K562 (cell line): ENCODE data around the gene PRKAG2. TPM values are rescaled to one million over a fixed set of nuclear protein-coding genes. Genes with fewer than 3 reads are reported as not detected.

ENCODE experiments used
- CREB1 ChIP-seq, 2 experiments: sonication (generic) in 1 of 2; formaldehyde crosslinking in 1 of 2; IDR thresholded peaks; 2 replicates each; pipeline versions ENCODE4 v1.6.1 to v1.8.0; 2012 to 2022; ENCODE audit warnings: inconsistent platforms in 1 of 2, mild to moderate bottlenecking in 1 of 2, missing genetic modification reagents in 1 of 2, moderate library complexity in 1 of 2
- CTBP1 ChIP-seq: fragments of 450-650 bp; IDR thresholded peaks from 2 replicates; pipeline ENCODE4 v1.6.1; 2016; ENCODE audit warnings: borderline replicate concordance
- ESRRB ChIP-seq: fragments of 250-450 bp; sonication (Bioruptor Pico); IDR thresholded peaks from 2 replicates; pipeline ENCODE4 v1.5.0; 2020; ENCODE audit warnings: mild to moderate bottlenecking, moderate library complexity, borderline replicate concordance
- FOSL1 ChIP-seq: fragments of 200-800 bp; sonication (Bioruptor generic); conservative IDR thresholded peaks from 2 replicates; pipeline ENCODE4 v1.6.1; 2016; ENCODE audit warnings: missing genetic modification characterization, missing compliant biosample characterization
- NFXL1 ChIP-seq: fragments of 450-650 bp; formaldehyde crosslinking; IDR thresholded peaks from 2 replicates; pipeline ENCODE4 v1.4.0; 2021; ENCODE audit warnings: mild to moderate bottlenecking
- NR2C1 ChIP-seq, 2 experiments: fragments of 450-650 bp; IDR thresholded peaks; 2 replicates each; pipeline ENCODE4 v1.6.1; 2017; ENCODE audit warnings: mild to moderate bottlenecking in 2 of 2, antibody characterized with exemption in 1 of 2, inconsistent platforms in 1 of 2, missing compliant biosample characterization in 1 of 2, missing genetic modification characterization in 1 of 2
- NR2F6 ChIP-seq: fragments of 450-650 bp; formaldehyde crosslinking; IDR thresholded peaks from 2 replicates; pipeline ENCODE4 v1.4.0; 2020; ENCODE audit warnings: mild to moderate bottlenecking
- VEZF1 ChIP-seq: fragments of 200-800 bp; sonication (Bioruptor generic); IDR thresholded peaks from 2 replicates; pipeline ENCODE4 v1.6.1; 2017; ENCODE audit warnings: missing genetic modification characterization, missing compliant biosample characterization
- ZNF12 ChIP-seq: sonication (generic); formaldehyde crosslinking; IDR thresholded peaks from 2 replicates; pipeline ENCODE4 v1.4.0; 2020; ENCODE audit warnings: mild to moderate bottlenecking, missing genetic modification reagents
- ZNF140 ChIP-seq: fragments of 250-450 bp; sonication (Bioruptor Pico); IDR thresholded peaks from 2 replicates; pipeline ENCODE4 v1.8.0; 2021; ENCODE audit warnings: moderate library complexity, mild to moderate bottlenecking, inconsistent platforms
- ZNF395 ChIP-seq: fragments of 200-800 bp; sonication (Bioruptor generic); IDR thresholded peaks from 2 replicates; pipeline ENCODE4 v1.6.1; 2017; ENCODE audit warnings: missing genetic modification characterization, missing compliant biosample characterization
- polyA plus RNA-seq, 8 experiments: library from polyadenylated mRNA; depleted of rRNA in 4 of 8; stranded (reverse) in 5 of 8; unstranded in 3 of 8; fragments of >200 nt; fragmentation: Nextera tagmentation in 2 of 8; fragmentation: Illumina TruSeq in 1 of 8; extraction: Ambion mirVana in 2 of 8; extraction: Trizol in 1 of 8; gene quantifications; 2 replicates each; pipeline versions ENCODE4 v1.2.1 to v1.2.3, GENCODE V29; 2011 to 2014; ENCODE audit warnings: inconsistent platforms in 1 of 8, missing spikeins in 1 of 8
- total RNA-seq, 7 experiments: library from RNA; depleted of rRNA in 6 of 7; stranded (reverse); fragments of >200 nt in 6 of 7; fragmentation: Illumina TruSeq in 2 of 7; extraction: Trizol in 2 of 7; gene quantifications; 2 replicates each; pipeline versions ENCODE4 v1.2.1 to v1.2.3, GENCODE V29; 2011 to 2021; ENCODE audit warnings: low replicate concordance in 1 of 7
- TF ChIP-seq, protein P1 (sequence below), 3 experiments: IDR thresholded peaks in 2 of 3; conservative IDR thresholded peaks in 1 of 3; 2 replicates each; pipeline ENCODE4 v1.5.1; 2011 to 2012; ENCODE audit warnings: low read length in 3 of 3, mild to moderate bottlenecking in 3 of 3, control low read depth in 2 of 3, improper control_type of control experiment in 1 of 3, inconsistent platforms in 1 of 3, low read depth in 1 of 3, mixed read lengths in 1 of 3, moderate library complexity in 1 of 3; ENCODE audit not compliant: insufficient read depth in 2 of 3
- TF ChIP-seq, protein P2 (sequence below): IDR thresholded peaks from 2 replicates; pipeline ENCODE4 v1.6.1; 2011; ENCODE audit not compliant: insufficient read length; ENCODE audit errors: extremely low read depth

The PRKAG2 gene
- total and polyA plus RNA-seq, 9 of the 15 experiments (the other 6 are each of a cell fraction or from before 2014, with no cell fraction given) = 0.99 to 5.6 (median 3.3) TPM

- TF ChIP-seq, protein P1, sequence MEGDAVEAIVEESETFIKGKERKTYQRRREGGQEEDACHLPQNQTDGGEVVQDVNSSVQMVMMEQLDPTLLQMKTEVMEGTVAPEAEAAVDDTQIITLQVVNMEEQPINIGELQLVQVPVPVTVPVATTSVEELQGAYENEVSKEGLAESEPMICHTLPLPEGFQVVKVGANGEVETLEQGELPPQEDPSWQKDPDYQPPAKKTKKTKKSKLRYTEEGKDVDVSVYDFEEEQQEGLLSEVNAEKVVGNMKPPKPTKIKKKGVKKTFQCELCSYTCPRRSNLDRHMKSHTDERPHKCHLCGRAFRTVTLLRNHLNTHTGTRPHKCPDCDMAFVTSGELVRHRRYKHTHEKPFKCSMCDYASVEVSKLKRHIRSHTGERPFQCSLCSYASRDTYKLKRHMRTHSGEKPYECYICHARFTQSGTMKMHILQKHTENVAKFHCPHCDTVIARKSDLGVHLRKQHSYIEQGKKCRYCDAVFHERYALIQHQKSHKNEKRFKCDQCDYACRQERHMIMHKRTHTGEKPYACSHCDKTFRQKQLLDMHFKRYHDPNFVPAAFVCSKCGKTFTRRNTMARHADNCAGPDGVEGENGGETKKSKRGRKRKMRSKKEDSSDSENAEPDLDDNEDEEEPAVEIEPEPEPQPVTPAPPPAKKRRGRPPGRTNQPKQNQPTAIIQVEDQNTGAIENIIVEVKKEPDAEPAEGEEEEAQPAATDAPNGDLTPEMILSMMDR (IDR thresholded peaks at IDR 0.05 in 2 of 3, conservative IDR thresholded peaks at IDR 0.05 in 1 of 3; ENCODE audit: insufficient read depth in 2 of 3, low read depth in 1 of 3, low read length in 3 of 3) = peak; percentile 44 to 58 (median 57)
- no peak for TF ChIP-seq NR2F6 (CRISPR knock-in tag)
- no peak for TF ChIP-seq NFXL1 (CRISPR knock-in tag)
- TF ChIP-seq CTBP1 = no peak
- no peak for TF ChIP-seq ZNF140 (CRISPR knock-in tag)
- peak; percentile 37; the same call in 1 of the 2 replicates for TF ChIP-seq FOSL1 (tag)
- no peak for TF ChIP-seq ESRRB (CRISPR knock-in tag)
- no peak for TF ChIP-seq ZNF12 (CRISPR knock-in tag)
- no peak for TF ChIP-seq NR2C1 (IDR thresholded peaks at IDR 0.05)
- TF ChIP-seq NR2C1 (tag; IDR thresholded peaks at IDR 0.05) = no peak
- peak; percentile 60; the same call in 1 of the 2 replicates for TF ChIP-seq CREB1 (IDR thresholded peaks at IDR 0.05)
- peak; percentile 68 for TF ChIP-seq CREB1 (CRISPR knock-in tag; IDR thresholded peaks at IDR 0.05)
- TF ChIP-seq ZNF395 (CRISPR knock-in tag) = no peak
- TF ChIP-seq, protein P2, sequence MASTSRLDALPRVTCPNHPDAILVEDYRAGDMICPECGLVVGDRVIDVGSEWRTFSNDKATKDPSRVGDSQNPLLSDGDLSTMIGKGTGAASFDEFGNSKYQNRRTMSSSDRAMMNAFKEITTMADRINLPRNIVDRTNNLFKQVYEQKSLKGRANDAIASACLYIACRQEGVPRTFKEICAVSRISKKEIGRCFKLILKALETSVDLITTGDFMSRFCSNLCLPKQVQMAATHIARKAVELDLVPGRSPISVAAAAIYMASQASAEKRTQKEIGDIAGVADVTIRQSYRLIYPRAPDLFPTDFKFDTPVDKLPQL = no peak
- no peak for TF ChIP-seq VEZF1 (CRISPR knock-in tag)
Observed at GRCh38 chr7:151744656-151745638, 132.0 kb downstream of the PRKAG2 start (continued).
